IMR-90 (cell line): ENCODE results near the gene PKDCC. TPM values are rescaled to one million over a fixed set of nuclear protein-coding genes. Genes with fewer than 3 reads are reported as not detected.

Source experiments
- ATAC-seq: fragments of 200-7000 bp; cut with Tn5 transposase; 2 replicates; pipeline ENCODE4 v1.9.1; 2020; ENCODE audit warnings: low read depth, mild to moderate bottlenecking, moderate library complexity
- BruUV-seq: library from RNA; stranded (reverse); fragments of 400-500 nt; replicated peaks from 2 replicates; lab custom pipeline; 2021; lab: Mats Ljungman, UMichigan
- CTCF ChIA-PET: fragments of 300-600 bp; formaldehyde crosslinking; extraction: SDS; loops from one replicate; lab custom pipeline; 2021; ENCODE audit warnings: antibody characterized with exemption; lab: Yijun Ruan, JAX
- POLR2A ChIA-PET: fragments of 300-600 bp; sonication (Branson Sonifier 250); formaldehyde crosslinking; loops from one replicate; lab custom pipeline; 2022; ENCODE audit warnings: antibody characterized with exemption; ENCODE audit not compliant: unreplicated experiment; lab: Charles Lee
- DNase-seq: peaks from one replicate; pipeline ENCODE4 v3.0.0; 2013
- H2AFZ ChIP-seq: replicated peaks from 2 replicates; pipeline ENCODE3; 2013; ENCODE audit warnings: low read length, mild to moderate bottlenecking; ENCODE audit not compliant: poor library complexity
- H2AK5ac ChIP-seq: 2 replicates; pipeline ENCODE4 v1.6.1; 2013; ENCODE audit warnings: low read depth, low read length, inconsistent platforms
- H2AK9ac ChIP-seq: replicated peaks from 2 replicates; pipeline ENCODE3; 2013; ENCODE audit warnings: mild to moderate bottlenecking, low read depth, low read length, moderate library complexity; ENCODE audit not compliant: poor library complexity
- H2BK120ac ChIP-seq: 2 replicates; pipeline ENCODE4 v1.6.1; 2013; ENCODE audit warnings: low read depth, low read length, inconsistent platforms
- H2BK15ac ChIP-seq: 3 replicates; pipeline ENCODE4 v1.6.1; 2013; ENCODE audit warnings: low read depth, low read length, inconsistent platforms
- H2BK20ac ChIP-seq: 2 replicates; pipeline ENCODE4 v1.6.1; 2013; ENCODE audit warnings: low read depth, mild to moderate bottlenecking, inconsistent platforms, low read length, moderate library complexity
- H2BK5ac ChIP-seq: 2 replicates; pipeline ENCODE4 v1.6.1; 2013; ENCODE audit warnings: mild to moderate bottlenecking, low read depth, low read length, inconsistent platforms; ENCODE audit not compliant: poor library complexity, severe bottlenecking
- H3K14ac ChIP-seq: replicated peaks from 2 replicates; pipeline ENCODE4 v1.6.1; 2013; ENCODE audit warnings: low read depth, low read length, inconsistent platforms
- H3K18ac ChIP-seq: 2 replicates; pipeline ENCODE4 v1.6.1; 2013; ENCODE audit warnings: low read depth, low read length, control low read depth
- H3K23ac ChIP-seq: 2 replicates; pipeline ENCODE4 v1.6.1; 2013; ENCODE audit warnings: low read depth, low read length, inconsistent platforms
- H3K27ac ChIP-seq: 2 replicates; pipeline ENCODE4 v1.5.1; 2013; ENCODE audit warnings: mild to moderate bottlenecking, control low read depth, low read length; ENCODE audit not compliant: insufficient read depth
- H3K27me3 ChIP-seq: 2 replicates; pipeline ENCODE4 v1.6.1; 2013; ENCODE audit warnings: low read length; ENCODE audit not compliant: control insufficient read depth, insufficient read depth
- H3K36me3 ChIP-seq: 2 replicates; pipeline ENCODE4 v1.6.1; 2013; ENCODE audit warnings: low read length, mixed read lengths; ENCODE audit not compliant: control insufficient read depth, insufficient read depth
- H3K4ac ChIP-seq: 2 replicates; pipeline ENCODE4 v1.6.1; 2013; ENCODE audit warnings: low read depth, low read length, inconsistent platforms
- H3K4me1 ChIP-seq: 2 replicates; pipeline ENCODE4 v1.6.1; 2013; ENCODE audit warnings: low read length, mixed read lengths; ENCODE audit not compliant: control insufficient read depth, insufficient read depth
- H3K4me2 ChIP-seq: 2 replicates; pipeline ENCODE4 v1.6.1; 2013; ENCODE audit warnings: low read depth, mild to moderate bottlenecking, control low read depth, low read length, moderate library complexity
- H3K4me3 ChIP-seq: 2 replicates; pipeline ENCODE4 v1.5.1; 2013; ENCODE audit warnings: low read depth, mild to moderate bottlenecking, control low read depth, low read length, moderate library complexity; ENCODE audit not compliant: insufficient read depth
- H3K56ac ChIP-seq: 2 replicates; pipeline ENCODE4 v1.6.1; 2013; ENCODE audit warnings: low read length, inconsistent platforms; ENCODE audit not compliant: insufficient read depth; ENCODE audit errors: extremely low read depth
- H3K79me1 ChIP-seq, 2 experiments: 2 replicates each; pipeline ENCODE4 v1.6.1; 2013; ENCODE audit warnings: low read length in 2 of 2, inconsistent platforms in 1 of 2, low read depth in 1 of 2
- H3K9ac ChIP-seq: 2 replicates; pipeline ENCODE4 v1.6.1; 2013; ENCODE audit warnings: low read depth, low read length, control low read depth
- H3K9me1 ChIP-seq: 2 replicates; pipeline ENCODE4 v1.6.1; 2013; ENCODE audit warnings: low read length, inconsistent platforms; ENCODE audit not compliant: insufficient read depth
- H3K9me3 ChIP-seq: 2 replicates; pipeline ENCODE4 v1.6.1; 2013; ENCODE audit warnings: low read length; ENCODE audit not compliant: control insufficient read depth, insufficient read depth
- H4K20me1 ChIP-seq: 2 replicates; pipeline ENCODE4 v1.6.1; 2013; ENCODE audit warnings: low read length, inconsistent platforms; ENCODE audit not compliant: insufficient read depth
- H4K5ac ChIP-seq: 2 replicates; pipeline ENCODE4 v1.6.1; 2013; ENCODE audit warnings: mild to moderate bottlenecking, low read depth, low read length, control low read depth
- H4K8ac ChIP-seq, 2 experiments: 2 replicates each; pipeline ENCODE4 v1.6.1; 2013; ENCODE audit warnings: low read depth in 2 of 2, low read length in 2 of 2, control low read depth in 1 of 2, inconsistent platforms in 1 of 2
- H4K91ac ChIP-seq: 2 replicates; pipeline ENCODE4 v1.6.1; 2013; ENCODE audit warnings: low read depth, low read length, inconsistent platforms; ENCODE audit not compliant: insufficient read depth
- CTCF ChIP-seq: conservative IDR thresholded peaks from 2 replicates; pipeline ENCODE4 v1.5.1; 2012; ENCODE audit warnings: mild to moderate bottlenecking, low read depth, low read length, improper control_type of control experiment
- MAZ ChIP-seq: IDR thresholded peaks from 2 replicates; pipeline ENCODE4 v1.6.1; 2012; ENCODE audit warnings: low read depth, mild to moderate bottlenecking, low read length, improper control_type of control experiment, moderate library complexity, borderline replicate concordance
- WGBS, 2 experiments: methylation state at CpG; one replicate each; pipeline versions ENCODE4 v1.1.5 to v1.1.7; 2013; ENCODE audit warnings: missing lambda C conversion rate in 2 of 2; ENCODE audit not compliant: insufficient read length in 1 of 2; ENCODE audit errors: extremely low coverage in 2 of 2; 5-methylcytosine and 5-hydroxymethylcytosine counted together
- dilution Hi-C: fragments of 300-500 bp; cut with HindIII; formaldehyde crosslinking; loops from one replicate; pipeline ENCODE4 v1.14.3; 2018; ENCODE audit warnings: low sequenced_read_pairs; ENCODE audit not compliant: unreplicated experiment
- in situ Hi-C: fragments of 300-500 bp; cut with MboI; formaldehyde crosslinking; loops from 3 replicates; pipeline ENCODE4 v1.14.3; 2019; ENCODE audit warnings: low sequenced_read_pairs, inconsistent platforms, mixed read lengths
- intact Hi-C: fragments of 100-400 bp; cut with micrococcal nuclease; formaldehyde crosslinking; loops from 2 replicates; pipeline ENCODE4 v1.10.0; 2022
- polyA plus RNA-seq, 3 experiments: library from polyadenylated mRNA; depleted of rRNA; stranded (reverse); fragments of >200 nt; gene quantifications; 2 replicates each; pipeline ENCODE4 v1.2.3, GENCODE V29; 2012; ENCODE audit warnings: low replicate concordance in 1 of 3
- total RNA-seq: library from RNA; depleted of rRNA; stranded (reverse); fragments of >200 nt; gene quantifications from 2 replicates; pipeline ENCODE4 v1.2.3, GENCODE V29; 2012

Gene PKDCC
- total and polyA plus RNA-seq, 2 of the 4 experiments (the other 2 are of a cell fraction), result 55.6 to 95.7 TPM

GRCh38 chr2:42040643-42041278, 7.1 kb upstream of the PKDCC start:
- dilution Hi-C loops, result no loop called here

More at GRCh38 chr2:42040643-42041278, 7.1 kb upstream of the PKDCC start:
- ChIA-PET POLR2A (no interaction called here), CTCF (no interaction called here)
- no peak for DNase-seq
- Histone ChIP-seq H2AK5ac (0 out of 2 replicates have a peak overlapping the region, but pooled peaks have one; percentile 54), H3K9ac (no peak overlapping the region), H2BK20ac (no peak overlapping the region), H4K8ac (no peak overlapping the region), H2BK15ac (no peak overlapping the region), H4K91ac (no peak overlapping the region), H2BK5ac (no peak overlapping the region), H3K4me3 (no peak overlapping the region), H3K9me1 (no peaks in the 10 kb centered on the region), H3K14ac (no peak overlapping the region), H3K27ac (no peak overlapping the region), H3K18ac (no peak overlapping the region), H3K9me3 (no peaks in the 10 kb centered on the region), H3K4me2 (no peak overlapping the region), H3K4ac (no peak overlapping the region), H2BK120ac (no peak overlapping the region), H3K36me3 (no peaks in the 10 kb centered on the region), H2AK9ac (no peak overlapping the region), H3K56ac (no peak overlapping the region), H3K4me1 (peaks cover 3% of the 10 kb centered on the region; the same call in 1 of the 2 replicates), H2AFZ (no peak overlapping the region), H3K27me3 (peaks cover 19% of the 10 kb centered on the region), H4K5ac (no peak overlapping the region), H3K23ac (no peak overlapping the region), H3K79me1 (no peaks in the 10 kb centered on the region), H4K20me1 (no peaks in the 10 kb centered on the region)
- no peak for TF ChIP-seq MAZ
- TF ChIP-seq CTCF, result 0 out of 2 replicates have a peak, but pooled peaks have one; percentile 8
- in situ Hi-C loops (no loop called here), intact Hi-C loops (no loop called here)
- WGBS, 2 experiments, result 67% methylated on average over 3 of the region's 9 CpGs; no CpG with 5 or more reads in 1 of the 2 experiments
- no peak for ATAC-seq
- BruUV-seq, result no TSS peak
